HG02973 (cell line): ENCODE measurements around the gene BAX.
A peak's percentile ranks its signal among the peaks of the same experiment; 100 is the strongest.

Experiments
- ATAC-seq: cut with Tn5 transposase; IDR thresholded peaks from one replicate; pipeline ENCODE4 v1.9.1; 2021; ENCODE audit warnings: moderate library complexity; ENCODE audit not compliant: unreplicated experiment

BAX gene

GRCh38 chr19:48982280-48982679, 27.6 kb downstream of the BAX start:
- no peak for ATAC-seq

- ATAC-seq = no peak
These were observed 31.0 kb downstream of the BAX start for GRCh38 chr19:48985711-48986110.

- no peak for ATAC-seq
These were observed 31.5 kb downstream of the BAX start for GRCh38 chr19:48986211-48986610.

GRCh38 chr19:48987323-48987722, 32.6 kb downstream of the BAX start:
- no peak for ATAC-seq

GRCh38 chr19:48988286-48988685, 33.6 kb downstream of the BAX start:
- no peak for ATAC-seq

GRCh38 chr19:48988860-48989259, 34.2 kb downstream of the BAX start:
- ATAC-seq = no peak

- no peak for ATAC-seq
These were observed 35.1 kb downstream of the BAX start for GRCh38 chr19:48989701-48990291.

GRCh38 chr19:48990400-48990799, 35.7 kb downstream of the BAX start:
- ATAC-seq = no peak

GRCh38 chr19:48991011-48991609, 36.4 kb downstream of the BAX start:
- ATAC-seq = no peak

GRCh38 chr19:48991873-48992580, 37.4 kb downstream of the BAX start:
- ATAC-seq = no peak

- no peak for ATAC-seq
These were observed 38.0 kb downstream of the BAX start for GRCh38 chr19:48992581-48993174.

GRCh38 chr19:48993175-48994034, 38.7 kb downstream of the BAX start, which contains the start of the genes GYS1 and RUVBL2:
GYS1 (minus strand) TSS chr19:48993309; CDS start chr19:48993112, 197 bp downstream.
RUVBL2 (plus strand) TSS chr19:48993887; CDS start chr19:48993912, 25 bp downstream.
- ATAC-seq = peak; percentile 74

- ATAC-seq = no peak
These were observed 39.3 kb downstream of the BAX start for GRCh38 chr19:48994035-48994386.

- ATAC-seq = no peak
These were observed 43.3 kb downstream of the BAX start for GRCh38 chr19:48997972-48998371.

- ATAC-seq = no peak
These were observed 45.0 kb downstream of the BAX start for GRCh38 chr19:48999481-49000325.

GRCh38 chr19:49004133-49004532, 49.5 kb downstream of the BAX start:
- no peak for ATAC-seq

GRCh38 chr19:49004964-49005614, 50.4 kb downstream of the BAX start:
- ATAC-seq = no peak

- ATAC-seq = no peak
These were observed 52.2 kb downstream of the BAX start for GRCh38 chr19:49006905-49007304.

- ATAC-seq = no peak
These were observed 55.2 kb downstream of the BAX start for GRCh38 chr19:49009828-49010227.

- no peak for ATAC-seq
These were observed 55.8 kb downstream of the BAX start for GRCh38 chr19:49010453-49010852.
